ENCODE measurements around the gene NFIX.

The NFIX gene

DNA sequence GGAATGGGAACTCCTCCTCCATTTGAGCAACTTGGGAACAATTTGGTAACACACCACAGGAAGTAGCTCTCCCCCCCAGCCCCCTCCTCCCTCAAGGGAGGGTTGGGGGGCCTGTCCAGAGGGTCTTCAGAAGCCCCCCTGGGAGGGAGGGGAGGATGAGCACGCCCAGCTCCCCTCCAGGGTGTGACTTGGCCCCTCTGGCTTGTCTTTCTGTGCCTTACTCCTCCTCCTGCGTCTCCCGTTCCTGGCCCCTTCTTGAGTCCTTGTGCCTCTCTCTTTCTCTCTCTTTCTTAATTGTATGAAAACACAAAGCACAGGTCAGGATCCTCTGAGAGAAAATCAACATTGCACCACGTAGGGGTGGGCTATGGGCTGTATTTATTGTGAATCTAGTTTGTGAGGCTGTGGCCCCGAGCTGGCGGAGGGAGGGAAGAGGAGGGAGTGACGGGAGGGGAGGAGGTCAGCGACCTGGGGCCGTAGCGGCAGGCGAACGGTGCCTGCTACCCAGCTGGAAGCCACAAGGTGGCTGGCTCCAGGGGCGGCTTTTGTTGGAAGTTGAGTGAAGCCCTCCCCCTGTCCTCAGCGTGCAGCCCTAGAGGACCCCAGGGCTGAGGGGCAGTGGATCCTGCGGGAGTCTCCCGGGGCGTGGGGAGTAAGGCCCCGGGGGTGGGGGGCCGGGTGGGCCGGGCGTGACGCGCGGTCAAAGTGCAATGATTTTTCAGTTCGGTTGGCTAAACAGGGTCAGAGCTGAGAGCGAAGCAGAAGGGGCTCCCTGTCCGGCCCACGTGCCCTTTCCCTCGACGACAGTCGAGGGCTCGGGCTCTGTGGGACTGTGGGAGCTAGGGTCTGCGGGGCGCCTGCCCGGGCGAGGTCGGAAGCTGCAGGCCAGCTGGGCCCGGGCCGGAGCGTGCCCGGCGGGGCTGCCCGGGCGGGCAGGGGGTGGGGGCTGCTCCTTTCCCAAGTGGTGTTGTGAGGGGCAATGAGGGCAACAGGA lies 101.0 kb downstream of the NFIX start:
- TF ChIP-seq, protein P1, sequence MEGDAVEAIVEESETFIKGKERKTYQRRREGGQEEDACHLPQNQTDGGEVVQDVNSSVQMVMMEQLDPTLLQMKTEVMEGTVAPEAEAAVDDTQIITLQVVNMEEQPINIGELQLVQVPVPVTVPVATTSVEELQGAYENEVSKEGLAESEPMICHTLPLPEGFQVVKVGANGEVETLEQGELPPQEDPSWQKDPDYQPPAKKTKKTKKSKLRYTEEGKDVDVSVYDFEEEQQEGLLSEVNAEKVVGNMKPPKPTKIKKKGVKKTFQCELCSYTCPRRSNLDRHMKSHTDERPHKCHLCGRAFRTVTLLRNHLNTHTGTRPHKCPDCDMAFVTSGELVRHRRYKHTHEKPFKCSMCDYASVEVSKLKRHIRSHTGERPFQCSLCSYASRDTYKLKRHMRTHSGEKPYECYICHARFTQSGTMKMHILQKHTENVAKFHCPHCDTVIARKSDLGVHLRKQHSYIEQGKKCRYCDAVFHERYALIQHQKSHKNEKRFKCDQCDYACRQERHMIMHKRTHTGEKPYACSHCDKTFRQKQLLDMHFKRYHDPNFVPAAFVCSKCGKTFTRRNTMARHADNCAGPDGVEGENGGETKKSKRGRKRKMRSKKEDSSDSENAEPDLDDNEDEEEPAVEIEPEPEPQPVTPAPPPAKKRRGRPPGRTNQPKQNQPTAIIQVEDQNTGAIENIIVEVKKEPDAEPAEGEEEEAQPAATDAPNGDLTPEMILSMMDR (conservative IDR thresholded peaks at IDR 0.05; ENCODE audit: low read length) = peak; percentile 9; the same call in 1 of the 2 replicates
- DNase-seq (ENCODE audit: low read depth) = no peak
- no peak overlapping the region for H3K4me3 ChIP-seq (ENCODE audit: low read length)

- TF ChIP-seq, protein P1 (conservative IDR thresholded peaks at IDR 0.05; ENCODE audit: low read length) = no peak
- no peak for DNase-seq (ENCODE audit: low read depth)
- no peak overlapping the region for H3K4me3 ChIP-seq (ENCODE audit: low read length)
These were observed 101.8 kb downstream of the NFIX start for GRCh38 chr19:13097033-13097462.

DNA sequence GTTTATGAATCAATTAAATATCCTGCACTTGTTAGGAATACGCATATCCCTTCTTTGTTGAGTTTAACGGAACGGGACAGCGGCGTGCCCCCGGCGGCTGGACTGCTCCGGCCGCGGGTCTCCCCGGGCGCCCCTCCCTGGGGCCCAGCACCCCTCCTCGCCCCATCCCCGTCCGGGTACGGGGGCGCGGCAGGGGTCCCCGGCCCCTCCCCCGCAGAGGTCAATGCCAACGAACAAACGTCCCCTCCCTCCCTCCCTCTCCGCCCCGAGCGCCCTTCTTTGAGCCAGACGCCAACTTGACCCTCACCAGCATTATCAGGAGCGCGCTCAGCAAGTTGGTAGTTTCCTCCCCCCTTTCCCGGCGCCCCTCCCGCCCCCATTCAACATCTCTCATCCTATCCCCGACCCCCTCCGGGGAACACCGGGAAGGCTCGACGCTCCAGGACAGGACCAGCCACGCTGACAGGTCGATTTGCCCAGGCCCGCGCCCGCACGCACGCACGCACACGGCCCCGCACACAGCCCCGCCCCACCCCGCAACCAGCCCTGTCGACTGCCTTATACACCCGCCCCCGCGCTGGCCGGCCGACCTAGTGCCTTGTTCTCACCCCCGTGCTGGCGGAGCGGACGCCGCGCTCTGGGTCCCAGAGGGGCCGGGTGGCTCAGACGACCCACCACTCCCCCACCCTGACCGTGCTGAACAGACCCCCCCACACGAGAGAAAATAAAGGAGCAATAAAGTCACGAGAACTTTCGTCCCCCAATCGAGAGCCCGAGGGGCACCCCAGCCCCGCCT lies 102.4 kb downstream of the NFIX start:
- no peak overlapping the region for H3K4me3 ChIP-seq (ENCODE audit: low read length)
- no peak for DNase-seq (ENCODE audit: low read depth)

DNA sequence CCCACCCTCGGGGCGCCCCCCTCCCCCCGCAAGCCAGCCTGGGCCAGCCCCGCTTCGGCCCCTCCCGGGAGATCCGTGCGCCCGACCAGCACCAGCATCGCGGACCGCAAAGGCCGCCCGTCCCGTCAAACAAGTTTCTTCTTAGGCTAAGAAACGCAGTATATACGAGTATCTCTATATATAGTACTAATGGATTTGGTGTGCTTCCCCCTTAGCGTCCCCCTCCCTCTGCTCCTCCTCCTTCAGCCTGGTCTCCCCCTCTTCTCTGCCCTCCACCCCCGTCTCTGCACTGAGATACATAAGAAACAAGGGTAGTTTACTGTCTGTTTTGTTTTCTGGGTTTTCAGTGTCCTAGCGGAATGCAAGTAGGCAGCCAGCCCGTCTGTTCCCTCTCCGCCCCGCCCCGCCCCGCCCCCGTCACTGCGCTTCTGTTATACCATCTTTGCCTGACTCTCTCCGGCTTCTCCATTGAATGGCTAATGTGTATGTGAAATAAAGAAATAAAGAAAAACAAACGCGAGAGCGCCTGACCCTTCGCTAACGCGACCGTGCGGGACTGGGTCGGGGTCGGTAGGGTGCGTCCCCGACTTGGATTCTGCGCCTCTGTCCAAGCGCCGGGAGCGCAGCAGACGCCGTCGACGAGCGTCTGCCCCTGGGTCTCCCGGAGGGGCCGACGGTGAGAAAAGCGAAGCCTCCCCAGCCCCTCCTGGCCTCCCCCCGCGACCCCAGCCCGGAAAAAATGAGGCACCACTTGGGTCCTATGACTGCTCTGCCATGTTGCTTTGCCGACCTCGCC lies 103.2 kb downstream of the NFIX start:
- no peak overlapping the region; the same call in 1 of the 2 replicates for H3K4me3 ChIP-seq (ENCODE audit: low read length)
- peak; percentile 78 for DNase-seq (ENCODE audit: low read depth)
- TF ChIP-seq, protein P1 (conservative IDR thresholded peaks at IDR 0.05; ENCODE audit: low read length) = no peak

More for the DNA sequence above, 102.4 kb downstream of the NFIX start:
- TF ChIP-seq, protein P1 (conservative IDR thresholded peaks at IDR 0.05; ENCODE audit: low read length) = no peak

DNA sequence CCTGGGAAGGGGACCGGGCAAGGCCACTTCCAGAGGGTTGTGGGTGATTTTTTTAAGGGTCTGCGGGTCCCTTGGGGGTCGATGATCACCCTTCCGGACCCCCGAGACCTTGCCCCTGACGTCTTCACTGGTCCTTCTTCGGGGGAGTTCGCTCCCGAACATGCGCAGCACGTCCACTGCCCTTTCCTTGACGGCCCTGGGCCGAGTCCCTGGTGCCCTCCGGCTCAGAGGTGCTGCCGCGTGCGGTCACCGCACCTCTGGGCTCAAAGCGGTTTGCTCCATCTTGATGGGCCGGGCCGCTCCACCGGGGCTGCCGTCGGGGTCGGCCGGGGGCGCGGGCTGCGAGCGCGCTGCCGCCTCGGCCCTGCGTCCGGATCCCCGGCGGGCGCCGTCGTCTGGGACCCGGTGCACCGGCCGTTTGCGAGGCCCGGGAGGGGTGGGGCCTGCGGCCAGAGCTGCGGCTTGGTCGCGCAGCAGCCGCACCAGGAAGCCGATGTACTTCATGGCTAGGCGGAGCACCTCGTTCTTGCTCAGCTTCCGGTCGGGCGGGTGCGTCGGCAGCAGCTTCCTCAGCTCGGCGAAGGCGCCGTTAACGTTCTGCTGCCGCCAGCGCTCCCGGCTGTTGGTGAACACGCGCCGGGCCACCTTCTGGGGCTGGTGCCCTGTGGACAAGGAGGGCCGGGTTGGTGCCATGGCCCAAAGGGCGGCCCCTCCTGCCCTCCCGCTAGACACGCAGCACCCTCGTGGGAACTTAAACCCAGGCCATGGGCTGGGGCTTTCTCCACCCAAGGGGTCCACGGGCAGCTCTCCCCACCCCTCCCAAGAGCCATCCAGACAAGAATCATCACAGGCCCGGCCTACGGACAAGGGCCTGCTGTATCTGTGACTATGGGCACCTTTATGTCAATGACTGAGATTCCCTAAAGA lies 104.1 kb downstream of the NFIX start:
- no peak overlapping the region for H3K4me3 ChIP-seq (ENCODE audit: low read length)
- TF ChIP-seq, protein P1 (conservative IDR thresholded peaks at IDR 0.05; ENCODE audit: low read length) = no peak
- peak; percentile 71 for DNase-seq (ENCODE audit: low read depth)

Measured in AG10803 (cell line).